GM19438 (cell line): ENCODE data around the gene PRKN.
A peak's percentile ranks its signal among the peaks of the same experiment; 100 is the strongest.

Experiments
- ATAC-seq: cut with Tn5 transposase; IDR thresholded peaks from one replicate; pipeline ENCODE4 v1.9.1; 2021; ENCODE audit warnings: low read depth; ENCODE audit not compliant: unreplicated experiment

The PRKN gene

GRCh38 chr6:162727322-162728182, at the start of gene PRKN, which contains the start of gene PACRG:
Gene PRKN, minus strand, starts transcription at chr6:162727766.
Gene PACRG, plus strand, starts transcription at chr6:162727974.
- ATAC-seq, result peak; percentile 97

GRCh38 chr6:162777091-162777490, 49.5 kb upstream of the PRKN start:
- ATAC-seq, result no peak

GRCh38 chr6:162773996-162774395, 46.4 kb upstream of the PRKN start:
- no peak for ATAC-seq

GRCh38 chr6:162772466-162772865, 44.9 kb upstream of the PRKN start:
- no peak for ATAC-seq

- no peak for ATAC-seq
Observed at GRCh38 chr6:162770955-162771354, 43.4 kb upstream of the PRKN start.

GRCh38 chr6:162770136-162770535, 42.6 kb upstream of the PRKN start:
- ATAC-seq, result no peak

- ATAC-seq, result no peak
Observed at GRCh38 chr6:162753775-162754174, 26.2 kb upstream of the PRKN start.

- ATAC-seq, result no peak
Observed at GRCh38 chr6:162751211-162751859, 23.8 kb upstream of the PRKN start.

GRCh38 chr6:162750776-162751175, 23.2 kb upstream of the PRKN start:
- ATAC-seq, result no peak

- ATAC-seq, result no peak
Observed at GRCh38 chr6:162736961-162737360, 9.4 kb upstream of the PRKN start.

GRCh38 chr6:162733489-162733888, 5.9 kb upstream of the PRKN start:
- ATAC-seq, result no peak

GRCh38 chr6:162730502-162730901, 2.9 kb upstream of the PRKN start:
- no peak for ATAC-seq

GRCh38 chr6:162728706-162729105, 1.1 kb upstream of the PRKN start:
- ATAC-seq, result no peak

- no peak for ATAC-seq
Observed at GRCh38 chr6:162728197-162728596, 631 bp upstream of the PRKN start.

GRCh38 chr6:162726947-162727321, 632 bp downstream of the PRKN start:
- no peak for ATAC-seq

- no peak for ATAC-seq
Observed at GRCh38 chr6:162722633-162723032, 4.9 kb downstream of the PRKN start.

GRCh38 chr6:162722226-162722625, 5.3 kb downstream of the PRKN start:
- no peak for ATAC-seq

GRCh38 chr6:162721404-162721687, 6.2 kb downstream of the PRKN start:
- no peak for ATAC-seq

- no peak for ATAC-seq
Observed at GRCh38 chr6:162719528-162719927, 8.0 kb downstream of the PRKN start.

GRCh38 chr6:162715601-162716000, 12.0 kb downstream of the PRKN start:
- no peak for ATAC-seq

- no peak for ATAC-seq
Observed at GRCh38 chr6:162713974-162714780, 13.4 kb downstream of the PRKN start.
